Fibroblast of villous mesenchyme (primary cell): ENCODE results near the gene GTF2H4. TPM values are rescaled to one million over a fixed set of nuclear protein-coding genes. Genes with fewer than 3 reads are reported as not detected.
"Not testable (repeated sequence)": the region's sequence is repeated elsewhere in the genome, so short reads cannot be mapped to it uniquely, and the experiment has no call there.

Experiments used
- DNase-seq: peaks from one replicate; pipeline ENCODE4 v3.0.0-alpha.2; 2010; ENCODE audit warnings: low read depth
- H3K4me3 ChIP-seq: 2 replicates; pipeline ENCODE4 v1.5.1; 2011; ENCODE audit warnings: low read depth, mild to moderate bottlenecking, low read length
- CTCF ChIP-seq: IDR thresholded peaks from 2 replicates; pipeline ENCODE4 v1.5.1; 2012; ENCODE audit warnings: low read depth, mild to moderate bottlenecking, low read length; ENCODE audit not compliant: insufficient read depth
- total RNA-seq: library from RNA; depleted of rRNA; stranded (reverse); fragments of >200 nt; gene quantifications from 2 replicates; pipeline ENCODE4 v1.2.3, GENCODE V29; 2012

GTF2H4 gene
- total RNA-seq, 1 donor = 14.7 TPM

- H3K4me3 ChIP-seq = peak overlapping the region; percentile 59
- no peak for TF ChIP-seq CTCF
- DNase-seq = no peak
Measured at GRCh38 chr6:30914854-30915590, 7.0 kb downstream of the GTF2H4 start.

- H3K4me3 ChIP-seq = no peak overlapping the region
- peak; percentile 75 for DNase-seq
- peak; percentile 72 for TF ChIP-seq CTCF
Measured at GRCh38 chr6:30915591-30915946, 7.6 kb downstream of the GTF2H4 start.

- TF ChIP-seq CTCF = no peak
- no peak overlapping the region for H3K4me3 ChIP-seq
- no peak for DNase-seq
Measured at GRCh38 chr6:30917041-30917440, 9.0 kb downstream of the GTF2H4 start.

- no peak for DNase-seq
- no peak for TF ChIP-seq CTCF
- no peak overlapping the region for H3K4me3 ChIP-seq
Measured at GRCh38 chr6:30917487-30917886, 9.5 kb downstream of the GTF2H4 start.

GRCh38 chr6:30918670-30919069 is 10.7 kb downstream of the GTF2H4 start:
- H3K4me3 ChIP-seq = no peak overlapping the region
- DNase-seq = no peak
- TF ChIP-seq CTCF = no peak

GRCh38 chr6:30922447-30922852 is 14.4 kb downstream of the GTF2H4 start:
- TF ChIP-seq CTCF = no peak
- DNase-seq = no peak
- H3K4me3 ChIP-seq = no peak overlapping the region

- not testable (repeated sequence) for H3K4me3 ChIP-seq, DNase-seq
Measured at GRCh38 chr6:30924040-30924627, 16.1 kb downstream of the GTF2H4 start.
